Brain microvascular endothelial cell (primary cell): ENCODE results near the gene HEATR5A.

Experiments
- DNase-seq: peaks from one replicate; pipeline ENCODE4 v3.0.0-alpha.2; 2020
- H3K27ac ChIP-seq: fragments of 250-450 bp; sonication (Bioruptor Pico); 2 replicates; pipeline ENCODE4 v1.5.1; 2020; ENCODE audit warnings: mild to moderate bottlenecking, moderate library complexity
- H3K27me3 ChIP-seq: fragments of 250-450 bp; sonication (Bioruptor Pico); replicated peaks from 2 replicates; pipeline ENCODE4 v1.5.1; 2020; ENCODE audit warnings: mild to moderate bottlenecking
- H3K36me3 ChIP-seq: fragments of 250-450 bp; sonication (Bioruptor Pico); replicated peaks from 2 replicates; pipeline ENCODE4 v1.5.1; 2020; ENCODE audit warnings: mild to moderate bottlenecking
- H3K4me3 ChIP-seq: 2 replicates; pipeline ENCODE4 v1.5.1; 2011; ENCODE audit warnings: low read depth, mild to moderate bottlenecking, control low read depth, low read length, moderate library complexity
- in situ Hi-C: cut with HindIII; loops from 2 replicates; pipeline ENCODE4 v1.10.0; 2017; ENCODE audit warnings: low sequenced_read_pairs, low pct_ligation_motif_present
- TF ChIP-seq, protein P1 (sequence below): IDR thresholded peaks from 2 replicates; pipeline ENCODE4 v1.5.1; 2011; ENCODE audit warnings: low read depth, mild to moderate bottlenecking, moderate library complexity, low read length, control low read depth, inconsistent platforms; ENCODE audit errors: missing control alignments

HEATR5A gene

DNA sequence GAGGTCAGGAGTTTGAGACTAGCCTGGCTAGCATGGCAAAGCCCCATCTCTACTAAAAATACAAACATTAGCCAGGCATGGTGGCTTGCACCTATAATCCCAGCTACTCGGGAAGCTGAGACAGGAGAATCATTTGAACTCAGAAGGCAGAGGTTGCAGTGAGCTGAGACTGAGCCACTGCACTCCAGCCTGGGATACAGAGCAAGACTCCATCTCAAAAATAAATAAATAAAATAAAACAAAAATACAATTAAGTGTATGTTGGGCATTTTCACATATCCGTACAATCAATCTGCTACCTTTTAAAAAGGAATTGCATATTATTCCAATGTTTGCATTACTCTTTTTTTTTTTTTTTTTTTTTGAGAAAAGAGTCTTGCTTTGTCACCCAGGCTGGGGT is 165.1 kb downstream of the HEATR5A start:
- H3K4me3 ChIP-seq = no peak overlapping the region
- H3K36me3 ChIP-seq = no peaks in the 10 kb centered on the region
- TF ChIP-seq, protein P1, sequence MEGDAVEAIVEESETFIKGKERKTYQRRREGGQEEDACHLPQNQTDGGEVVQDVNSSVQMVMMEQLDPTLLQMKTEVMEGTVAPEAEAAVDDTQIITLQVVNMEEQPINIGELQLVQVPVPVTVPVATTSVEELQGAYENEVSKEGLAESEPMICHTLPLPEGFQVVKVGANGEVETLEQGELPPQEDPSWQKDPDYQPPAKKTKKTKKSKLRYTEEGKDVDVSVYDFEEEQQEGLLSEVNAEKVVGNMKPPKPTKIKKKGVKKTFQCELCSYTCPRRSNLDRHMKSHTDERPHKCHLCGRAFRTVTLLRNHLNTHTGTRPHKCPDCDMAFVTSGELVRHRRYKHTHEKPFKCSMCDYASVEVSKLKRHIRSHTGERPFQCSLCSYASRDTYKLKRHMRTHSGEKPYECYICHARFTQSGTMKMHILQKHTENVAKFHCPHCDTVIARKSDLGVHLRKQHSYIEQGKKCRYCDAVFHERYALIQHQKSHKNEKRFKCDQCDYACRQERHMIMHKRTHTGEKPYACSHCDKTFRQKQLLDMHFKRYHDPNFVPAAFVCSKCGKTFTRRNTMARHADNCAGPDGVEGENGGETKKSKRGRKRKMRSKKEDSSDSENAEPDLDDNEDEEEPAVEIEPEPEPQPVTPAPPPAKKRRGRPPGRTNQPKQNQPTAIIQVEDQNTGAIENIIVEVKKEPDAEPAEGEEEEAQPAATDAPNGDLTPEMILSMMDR = no peak
- no peak overlapping the region for H3K27ac ChIP-seq
- DNase-seq = no peak
- H3K27me3 ChIP-seq = no peaks in the 10 kb centered on the region
- in situ Hi-C loops = no loop called here

GRCh38 chr14:31253746-31254471 is 166.4 kb downstream of the HEATR5A start:
- no peaks in the 10 kb centered on the region for H3K27me3 ChIP-seq
- no peak overlapping the region for H3K27ac ChIP-seq
- DNase-seq = no peak
- no peak overlapping the region for H3K4me3 ChIP-seq
- no peaks in the 10 kb centered on the region for H3K36me3 ChIP-seq
- TF ChIP-seq, protein P1 = no peak
- in situ Hi-C loops = no loop called here

GRCh38 chr14:31252865-31253264 is 167.5 kb downstream of the HEATR5A start:
- TF ChIP-seq, protein P1 = no peak
- DNase-seq = no peak
- in situ Hi-C loops = no loop called here

DNA sequence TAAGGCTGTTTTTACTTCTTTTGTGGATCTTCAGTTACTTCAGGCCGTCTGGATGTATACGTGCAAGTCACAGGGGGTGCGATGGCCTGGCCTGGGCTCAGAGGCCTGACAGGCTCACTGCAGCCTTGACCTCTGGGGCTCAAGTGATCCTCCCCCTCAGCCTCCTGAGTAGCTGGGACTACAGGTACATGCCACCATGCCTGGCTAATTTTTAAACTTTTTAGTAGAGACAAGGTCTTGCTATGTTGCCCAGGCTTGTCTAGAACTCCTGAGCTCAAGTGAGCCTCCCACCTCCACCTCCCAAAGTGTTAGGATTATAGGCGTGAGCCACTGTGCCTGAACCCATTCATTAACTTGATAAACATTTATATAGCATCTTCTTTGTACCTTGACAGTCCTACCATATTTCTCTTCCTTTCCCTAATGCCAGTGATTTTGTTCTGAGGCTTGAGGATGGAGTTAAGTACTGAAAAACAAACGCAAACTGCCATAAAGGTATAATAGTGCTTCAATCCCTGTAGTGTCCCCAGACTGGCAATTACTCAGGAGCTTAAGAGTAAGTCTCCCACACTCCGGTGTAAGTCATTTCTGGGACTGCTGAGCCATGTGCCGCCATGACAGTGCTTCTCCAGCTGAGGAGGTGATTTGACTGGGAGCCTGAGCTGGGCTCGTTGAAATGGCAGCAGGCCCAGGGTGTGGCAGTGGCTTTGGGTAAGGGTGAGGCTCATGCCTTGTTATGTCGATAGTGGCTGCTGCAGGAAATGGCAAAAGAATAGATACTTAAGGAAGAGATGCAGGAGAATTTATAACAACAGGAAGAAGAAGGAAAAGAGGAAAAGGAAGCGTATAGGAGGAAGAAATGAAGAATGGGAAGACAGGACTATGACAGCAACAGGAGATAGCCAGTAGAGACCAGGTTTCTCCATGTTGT is 169.1 kb downstream of the HEATR5A start:
- no peak overlapping the region for H3K27ac ChIP-seq
- no peak overlapping the region for H3K4me3 ChIP-seq
- TF ChIP-seq, protein P1 = no peak
- in situ Hi-C loops = no loop called here
- no peak for DNase-seq
- H3K36me3 ChIP-seq = no peaks in the 10 kb centered on the region
- no peaks in the 10 kb centered on the region for H3K27me3 ChIP-seq

More at GRCh38 chr14:31252865-31253264, 167.5 kb downstream of the HEATR5A start:
- no peaks in the 10 kb centered on the region for H3K36me3 ChIP-seq
- no peak overlapping the region for H3K27ac ChIP-seq
- H3K4me3 ChIP-seq = no peak overlapping the region
- no peaks in the 10 kb centered on the region for H3K27me3 ChIP-seq

DNA sequence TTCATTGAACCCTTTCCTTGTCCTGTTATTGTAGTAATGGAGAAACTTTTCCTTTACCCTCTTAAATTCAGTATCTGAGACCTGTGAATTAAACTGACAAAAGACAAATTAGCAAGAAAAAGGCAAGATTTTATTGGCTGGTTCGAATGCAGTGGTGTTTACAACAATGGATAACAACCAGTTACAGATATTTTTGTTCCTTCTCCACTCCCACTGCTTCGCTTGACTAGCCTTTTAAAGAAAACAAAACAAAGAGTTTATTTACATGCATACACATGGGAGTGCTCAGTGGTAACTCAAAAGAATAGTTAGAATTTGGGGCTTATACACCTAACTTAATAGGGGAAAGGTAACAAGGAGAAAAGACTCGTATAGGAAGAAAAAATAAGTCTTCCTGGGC is 175.7 kb downstream of the HEATR5A start:
- Histone ChIP-seq H3K4me3 (no peak overlapping the region), H3K27ac (no peak overlapping the region), H3K27me3 (no peaks in the 10 kb centered on the region), H3K36me3 (no peaks in the 10 kb centered on the region)
- TF ChIP-seq, protein P1 = no peak
- no peak for DNase-seq
- in situ Hi-C loops = no loop called here
